ENCODE measurements around the gene FRMD7. TPM values are rescaled to one million over a fixed set of nuclear protein-coding genes. Genes with fewer than 3 reads are reported as not detected.
A peak's percentile ranks its signal among the peaks of the same experiment; 100 is the strongest.

Gene FRMD7
- total and polyA plus RNA-seq, 2 of the 13 experiments (the other 11 are each of a cell fraction or from before 2014, with no cell fraction given): 0.04 TPM; not detected in 1

GRCh38 chrX:132071254-132071653 is 56.6 kb downstream of the FRMD7 start (continued):
- TF ChIP-seq, protein P1, sequence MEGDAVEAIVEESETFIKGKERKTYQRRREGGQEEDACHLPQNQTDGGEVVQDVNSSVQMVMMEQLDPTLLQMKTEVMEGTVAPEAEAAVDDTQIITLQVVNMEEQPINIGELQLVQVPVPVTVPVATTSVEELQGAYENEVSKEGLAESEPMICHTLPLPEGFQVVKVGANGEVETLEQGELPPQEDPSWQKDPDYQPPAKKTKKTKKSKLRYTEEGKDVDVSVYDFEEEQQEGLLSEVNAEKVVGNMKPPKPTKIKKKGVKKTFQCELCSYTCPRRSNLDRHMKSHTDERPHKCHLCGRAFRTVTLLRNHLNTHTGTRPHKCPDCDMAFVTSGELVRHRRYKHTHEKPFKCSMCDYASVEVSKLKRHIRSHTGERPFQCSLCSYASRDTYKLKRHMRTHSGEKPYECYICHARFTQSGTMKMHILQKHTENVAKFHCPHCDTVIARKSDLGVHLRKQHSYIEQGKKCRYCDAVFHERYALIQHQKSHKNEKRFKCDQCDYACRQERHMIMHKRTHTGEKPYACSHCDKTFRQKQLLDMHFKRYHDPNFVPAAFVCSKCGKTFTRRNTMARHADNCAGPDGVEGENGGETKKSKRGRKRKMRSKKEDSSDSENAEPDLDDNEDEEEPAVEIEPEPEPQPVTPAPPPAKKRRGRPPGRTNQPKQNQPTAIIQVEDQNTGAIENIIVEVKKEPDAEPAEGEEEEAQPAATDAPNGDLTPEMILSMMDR (CRISPR knock-in tag; IDR thresholded peaks at IDR 0.05): 0 out of 2 replicates have a peak, but pooled peaks have one; percentile 6
- no peak for TF ChIP-seq ZNF432 (CRISPR knock-in tag; IDR thresholded peaks at IDR 0.05; ENCODE audit: borderline replicate concordance)
- TF ChIP-seq GTF3A (CRISPR knock-in tag; conservative IDR thresholded peaks at IDR 0.05): no peak
- no peak for TF ChIP-seq BCLAF1 (IDR thresholded peaks at IDR 0.05)

- POLR2A ChIA-PET: no interaction called here
- Histone ChIP-seq H3K4me2 (ENCODE audit: low read depth, low read length) (no peak overlapping the region), H3K79me2 (ENCODE audit: insufficient read depth, low read length) (no peaks in the 10 kb centered on the region), H4K20me1 (ENCODE audit: insufficient read depth, low read length) (no peaks in the 10 kb centered on the region), H2AFZ (ENCODE audit: low read length) (no peak overlapping the region), H3K27me3 (ENCODE audit: control insufficient read depth in 1 of 2, insufficient read depth in 2 of 2, low read length in 2 of 2) (no peaks in the 10 kb centered on the region), H3K27ac (ENCODE audit: extremely low read length, insufficient read depth, low read length) (no peak overlapping the region), H3K4me3 (replicated peaks in 1 of 3; ENCODE audit: insufficient read depth in 1 of 3, low read depth in 2 of 3, low read length in 3 of 3) (no peak overlapping the region), H3K9me3 (ENCODE audit: low read length) (no peaks in the 10 kb centered on the region), H3K4me1 (ENCODE audit: insufficient read depth, low read length) (no peaks in the 10 kb centered on the region), H3K9ac (ENCODE audit: insufficient read depth, low read depth, low read length) (no peak overlapping the region), H3K36me3 (replicated peaks in 1 of 2; ENCODE audit: control insufficient read depth in 1 of 2, insufficient read depth in 2 of 2, low read length in 2 of 2) (0 out of 5 replicates have a peak, but pooled peaks cover 1 to 3% of the 10 kb centered on the region in 2 experiments)
- CTCF ChIA-PET (ENCODE audit: low intra/inter-chr PET ratio, low total read pairs): no interaction called here
- DNase-seq (ENCODE audit: low spot score) (no peak), ATAC-seq (no peak), FAIRE-seq (no peak)
- no TSS peak for BruUV-seq (replicated peaks)
- no peak for TF ChIP-seq ZBTB38 (CRISPR knock-in tag; IDR thresholded peaks at IDR 0.05)
- no peak for TF ChIP-seq TCF7L2 (IDR thresholded peaks at IDR 0.05; ENCODE audit: low read depth, low read length)
- no peak for TF ChIP-seq ZNF619 (CRISPR knock-in tag; IDR thresholded peaks at IDR 0.05)
- no peak for TF ChIP-seq PAWR (CRISPR knock-in tag; IDR thresholded peaks at IDR 0.05; ENCODE audit: borderline replicate concordance)
- no peak for TF ChIP-seq ZNF414 (CRISPR knock-in tag; IDR thresholded peaks at IDR 0.05)
- TF ChIP-seq BCL6 (CRISPR knock-in tag; IDR thresholded peaks at IDR 0.05): no peak
- no peak for TF ChIP-seq FOSL2 (CRISPR knock-in tag; IDR thresholded peaks at IDR 0.05)
- TF ChIP-seq ZNF20 (CRISPR knock-in tag; IDR thresholded peaks at IDR 0.05): no peak
- TF ChIP-seq ZXDC (CRISPR knock-in tag; IDR thresholded peaks at IDR 0.05): no peak
- no peak for TF ChIP-seq NFKB2 (CRISPR knock-in tag; IDR thresholded peaks at IDR 0.05; ENCODE audit: borderline replicate concordance)
- no peak for TF ChIP-seq HOXA3 (CRISPR knock-in tag; IDR thresholded peaks at IDR 0.05)
- intact Hi-C loops (cut with micrococcal nuclease; ENCODE audit: unreplicated experiment): no loop called here
- 92% methylated on average over 1 of the region's 1 CpG for WGBS (ENCODE audit: low lambda C conversion rate)
- in situ Hi-C loops (cut with HindIII; ENCODE audit: extremely low pct_ligation_motif_present, low pct_unique_long_range_greater_than_20kb): no loop called here
Observed at GRCh38 chrX:132068405-132068804, 59.4 kb downstream of the FRMD7 start.
